ENCODE data around the gene POP7.

- TF ChIP-seq CTCF (IDR thresholded peaks at IDR 0.05) (no peak), POLR2A (IDR thresholded peaks at IDR 0.05) (no peak)
Measured at GRCh38 chr7:100668069-100668449, 37.9 kb upstream of the POP7 start.
